Hippocampal formation (tissue), 2 donors: ENCODE measurements around the gene ACSM3.
"Not testable (repeated sequence)": the region's sequence is repeated elsewhere in the genome, so short reads cannot be mapped to it uniquely, and the experiment has no call there.

Experiments
- DNase-seq, 2 donors: peaks; one replicate each; lab custom pipeline; 2025; lab: John Stamatoyannopoulos, UW

ACSM3 gene

GRCh38 chr16:20763461-20764232 is at the start of gene ACSM3:
TSS of gene ACSM3 (plus strand) at chr16:20764014. CDS start at chr16:20770035, 6,021 bp downstream.
- peak; percentile 5 to 13 for DNase-seq

GRCh38 chr16:20717718-20718117 is 46.1 kb upstream of the ACSM3 start:
- not testable (repeated sequence) for DNase-seq

- no peak for DNase-seq
Measured at GRCh38 chr16:20720251-20720650, 43.6 kb upstream of the ACSM3 start.

- no peak for DNase-seq
Measured at GRCh38 chr16:20726661-20727060, 37.2 kb upstream of the ACSM3 start.

GRCh38 chr16:20727181-20727580 is 36.6 kb upstream of the ACSM3 start:
- DNase-seq: no peak

GRCh38 chr16:20729141-20729540 is 34.7 kb upstream of the ACSM3 start:
- DNase-seq: no peak

- peak in 1 of 2 donors; percentile 7 for DNase-seq
Measured at GRCh38 chr16:20734056-20734455, 29.8 kb upstream of the ACSM3 start.

GRCh38 chr16:20734782-20735181 is 29.0 kb upstream of the ACSM3 start:
- DNase-seq: no peak

GRCh38 chr16:20735490-20735889 is 28.3 kb upstream of the ACSM3 start:
- no peak for DNase-seq

GRCh38 chr16:20740007-20740883 is 23.6 kb upstream of the ACSM3 start:
- no peak for DNase-seq

GRCh38 chr16:20740901-20741521 is 22.8 kb upstream of the ACSM3 start:
- DNase-seq: peak; percentile 61 to 72

GRCh38 chr16:20741554-20742285 is 22.1 kb upstream of the ACSM3 start, which contains the start of gene THUMPD1:
TSS of gene THUMPD1 (minus strand) at chr16:20741818. CDS start at chr16:20741739, 79 bp downstream.
- DNase-seq: peak; percentile 75 to 86

GRCh38 chr16:20743591-20743990 is 20.2 kb upstream of the ACSM3 start:
- DNase-seq: no peak

GRCh38 chr16:20744922-20745440 is 18.8 kb upstream of the ACSM3 start:
- no peak for DNase-seq

- DNase-seq: no peak
Measured at GRCh38 chr16:20746461-20746860, 17.4 kb upstream of the ACSM3 start.

- no peak for DNase-seq
Measured at GRCh38 chr16:20747030-20747816, 16.6 kb upstream of the ACSM3 start.

GRCh38 chr16:20749474-20749873 is 14.3 kb upstream of the ACSM3 start:
- no peak for DNase-seq

- DNase-seq: no peak
Measured at GRCh38 chr16:20750558-20750957, 13.3 kb upstream of the ACSM3 start.

GRCh38 chr16:20753727-20754126 is 10.1 kb upstream of the ACSM3 start:
- DNase-seq: no peak

GRCh38 chr16:20755238-20755637 is 8.6 kb upstream of the ACSM3 start:
- no peak for DNase-seq

- DNase-seq: not testable (repeated sequence)
Measured at GRCh38 chr16:20755799-20756198, 8.0 kb upstream of the ACSM3 start.
